GM18508 (cell line): ENCODE measurements around the gene HLA-E.
"Not testable (repeated sequence)": the region's sequence is repeated elsewhere in the genome, so short reads cannot be mapped to it uniquely, and the experiment has no call there.

ENCODE experiments used
- ATAC-seq: cut with Tn5 transposase; IDR thresholded peaks from one replicate; pipeline ENCODE4 v1.9.1; 2021; ENCODE audit warnings: moderate number of reproducible peaks; ENCODE audit not compliant: insufficient read depth, unreplicated experiment

HLA-E gene

DNA sequence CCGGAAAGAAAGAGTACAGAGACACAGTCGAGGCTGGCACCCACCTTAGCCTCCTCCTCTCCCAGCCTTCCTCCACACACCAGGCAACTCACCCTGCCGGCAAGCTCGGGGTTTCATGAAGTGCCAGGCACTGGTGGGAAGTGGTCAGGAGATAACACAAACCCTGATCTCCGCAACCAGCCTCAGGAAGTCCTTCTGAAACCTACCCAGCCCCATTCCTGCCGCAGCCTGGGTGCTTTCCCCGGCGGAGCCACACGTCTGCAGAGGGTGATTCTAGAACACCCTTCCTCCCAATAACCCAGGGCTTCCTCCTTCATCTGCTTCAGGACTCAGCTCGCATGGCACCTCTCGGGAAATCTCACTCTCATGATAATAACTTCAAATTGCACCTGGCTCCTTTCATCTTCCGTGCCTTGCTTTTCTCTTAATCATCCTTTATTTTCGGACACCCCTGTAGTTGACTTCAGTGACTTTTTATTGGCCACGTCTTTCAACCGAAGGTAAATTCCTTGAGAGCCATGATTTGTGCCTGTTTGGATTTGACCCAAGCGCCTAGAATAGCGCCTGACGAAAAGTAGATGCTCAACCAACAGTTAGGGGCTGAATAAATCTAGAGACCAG, 8.7 kb upstream of the HLA-E start:
- no peak for ATAC-seq

- no peak for ATAC-seq
Measured at GRCh38 chr6:30481211-30481964, 7.9 kb upstream of the HLA-E start.

- ATAC-seq, result not testable (repeated sequence)
Measured at GRCh38 chr6:30481965-30482644, 7.2 kb upstream of the HLA-E start.

DNA sequence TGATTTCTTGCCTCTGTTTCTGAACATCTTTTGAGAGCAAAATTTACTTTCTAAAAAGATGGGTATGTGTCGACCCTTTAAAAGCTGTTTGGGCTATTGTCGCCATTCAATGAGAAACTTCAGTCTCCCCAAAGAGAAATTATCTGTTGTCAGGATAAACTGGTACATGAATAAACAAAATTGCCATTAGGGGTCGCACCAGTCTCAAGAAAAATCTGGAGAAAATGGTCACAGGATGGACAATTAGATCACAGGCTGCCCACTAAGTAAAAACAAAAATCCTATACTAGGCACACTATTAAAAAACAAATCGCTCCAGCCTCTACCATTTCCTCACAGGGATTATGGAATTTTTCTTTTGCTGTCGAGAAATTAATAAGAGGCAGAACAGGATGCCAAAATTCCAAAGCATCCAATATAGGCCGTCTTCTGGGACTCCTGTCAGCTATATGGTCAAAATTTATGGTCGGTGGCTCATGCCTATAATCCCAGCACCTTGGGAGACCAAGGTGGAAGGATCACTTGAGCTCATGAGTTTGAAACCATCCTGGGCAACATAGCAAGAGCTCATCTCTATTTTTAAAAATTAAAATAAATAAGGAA, 5.5 kb upstream of the HLA-E start:
- no peak for ATAC-seq

DNA sequence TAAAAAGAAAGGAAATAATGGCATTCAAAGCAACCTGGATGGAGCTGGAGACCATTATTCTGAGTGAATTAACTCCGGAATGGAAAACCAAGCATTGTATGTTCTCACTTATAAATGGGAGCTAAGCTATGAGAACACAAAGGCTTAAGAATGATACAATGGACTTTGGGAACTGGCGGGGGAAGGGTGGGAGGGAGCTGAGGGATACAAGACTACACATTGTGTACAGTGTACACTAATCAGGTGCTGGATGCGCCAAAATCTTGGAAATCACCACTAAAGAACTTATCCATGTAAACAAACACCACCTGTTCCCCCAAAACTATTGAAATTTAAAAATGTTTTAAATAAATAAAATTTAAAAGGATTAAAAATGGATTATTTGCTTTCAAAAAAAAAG, 4.1 kb upstream of the HLA-E start:
- ATAC-seq, result no peak

DNA sequence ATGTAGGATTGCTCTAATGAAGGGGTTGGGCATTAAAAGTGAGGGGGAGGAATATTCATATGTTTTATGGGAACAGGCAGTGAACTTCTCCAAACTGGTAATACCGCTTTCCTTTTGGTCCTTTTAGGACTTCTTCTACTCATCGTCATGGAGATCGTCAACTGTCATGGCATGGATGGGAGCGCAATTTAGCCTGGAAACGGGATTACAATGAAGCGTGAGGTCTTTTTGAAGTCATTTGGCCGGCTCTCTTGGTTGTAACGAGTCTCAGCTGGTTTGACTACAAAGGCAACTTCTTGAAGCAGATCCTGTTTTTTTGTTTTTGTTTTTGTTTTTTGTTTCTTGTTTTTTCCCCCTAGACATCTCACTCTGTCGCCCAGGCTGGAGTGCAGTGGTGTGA, 1.4 kb upstream of the HLA-E start:
- ATAC-seq, result no peak

GRCh38 chr6:30488697-30489080, 620 bp upstream of the HLA-E start:
- not testable (repeated sequence) for ATAC-seq

GRCh38 chr6:30490026-30490876, 942 bp downstream of the HLA-E start:
- ATAC-seq, result no peak

- not testable (repeated sequence) for ATAC-seq
Measured at GRCh38 chr6:30491291-30491953, 2.1 kb downstream of the HLA-E start.

DNA sequence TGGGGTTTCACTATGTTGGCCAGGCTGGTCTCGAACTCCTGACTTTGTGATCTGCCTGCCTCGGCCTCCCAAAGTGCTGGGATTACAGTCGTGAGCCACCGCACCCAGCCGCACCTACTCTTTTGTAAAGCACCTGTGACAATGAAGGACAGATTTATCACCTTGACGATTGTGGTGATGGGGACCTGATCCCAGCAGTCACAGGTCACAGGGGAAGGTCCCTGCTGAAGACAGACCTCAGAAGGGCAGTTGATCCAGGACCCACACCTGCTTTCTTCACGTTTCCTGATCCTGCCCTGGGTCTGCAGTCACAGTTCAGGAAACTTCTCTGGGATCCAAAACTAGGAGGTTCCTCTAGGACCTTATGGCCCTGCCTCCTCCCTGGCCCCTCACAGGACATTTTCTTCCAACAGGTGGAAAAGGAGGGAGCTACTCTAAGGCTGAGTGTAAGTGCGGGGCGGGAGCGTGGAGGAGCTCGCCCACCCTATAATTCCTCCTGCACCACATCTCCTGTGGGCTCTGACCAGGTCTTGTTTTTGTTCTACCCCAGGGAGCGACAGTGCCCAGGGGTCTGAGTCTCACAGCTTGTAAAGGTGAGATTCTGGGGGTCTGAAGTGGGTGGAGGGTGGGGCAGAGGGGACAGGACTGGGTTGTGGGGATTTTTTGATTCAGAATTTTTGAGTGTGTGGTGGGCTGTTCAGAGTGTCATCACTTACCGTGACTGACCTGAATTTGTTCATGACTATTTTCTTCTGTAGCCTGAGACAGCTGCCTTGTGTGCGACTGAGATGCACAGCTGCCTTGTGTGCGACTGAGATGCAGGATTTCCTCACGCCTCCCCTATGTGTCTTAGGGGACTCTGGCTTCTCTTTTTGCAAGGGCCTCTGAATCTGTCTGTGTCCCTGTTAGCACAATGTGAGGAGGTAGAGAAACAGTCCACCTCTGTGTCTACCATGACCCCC, 3.0 kb downstream of the HLA-E start:
- no peak for ATAC-seq

- ATAC-seq, result no peak
Measured at GRCh38 chr6:30493643-30494250, 4.4 kb downstream of the HLA-E start.

DNA sequence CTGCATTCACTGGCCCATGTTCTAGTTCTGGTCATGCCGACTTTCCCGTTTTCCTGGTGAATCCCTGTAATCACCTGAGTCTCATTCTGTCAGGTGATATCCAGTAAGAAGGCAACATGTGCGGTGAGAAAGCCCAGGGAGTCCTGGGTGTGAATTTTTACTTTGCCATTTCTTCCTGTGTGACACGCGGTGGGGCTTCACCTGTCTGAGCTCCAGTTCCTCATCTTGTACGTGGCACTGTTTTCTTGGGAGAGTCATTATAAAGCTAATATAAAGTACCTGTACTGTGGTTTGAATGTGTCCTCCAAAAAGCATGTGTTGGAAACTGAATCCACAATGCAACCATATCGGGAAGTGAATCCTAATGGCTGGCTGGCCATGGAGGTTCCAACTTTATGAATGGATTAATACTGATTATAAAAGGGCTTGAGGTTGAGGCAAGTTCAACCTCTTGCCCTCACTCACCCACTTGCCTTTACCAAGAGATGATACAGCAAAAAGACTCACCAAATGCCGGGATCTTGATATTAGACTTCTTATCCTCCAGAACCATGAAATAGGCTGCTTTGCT, 5.1 kb downstream of the HLA-E start:
- no peak for ATAC-seq

- ATAC-seq, result not testable (repeated sequence)
Measured at GRCh38 chr6:30495060-30495459, 5.8 kb downstream of the HLA-E start.

DNA sequence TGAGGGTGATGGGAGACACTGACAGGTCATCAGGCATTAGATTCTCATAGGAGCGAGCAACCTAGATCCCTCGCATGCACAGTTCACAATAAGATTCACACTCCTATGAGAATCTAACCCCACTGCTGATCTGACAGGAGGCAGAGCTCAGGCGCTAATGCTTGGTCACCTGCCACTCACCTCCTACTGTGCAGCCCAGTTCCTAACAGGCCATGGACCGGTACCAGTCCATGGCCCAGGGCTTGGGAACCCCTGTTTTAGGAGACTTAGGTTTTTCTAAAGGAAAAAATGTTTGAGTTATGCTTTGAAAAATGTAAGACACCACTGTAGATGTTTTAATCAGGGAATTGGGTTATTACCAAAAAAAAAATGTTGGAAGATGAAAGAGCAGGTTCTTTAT, 6.7 kb downstream of the HLA-E start:
- no peak for ATAC-seq

DNA sequence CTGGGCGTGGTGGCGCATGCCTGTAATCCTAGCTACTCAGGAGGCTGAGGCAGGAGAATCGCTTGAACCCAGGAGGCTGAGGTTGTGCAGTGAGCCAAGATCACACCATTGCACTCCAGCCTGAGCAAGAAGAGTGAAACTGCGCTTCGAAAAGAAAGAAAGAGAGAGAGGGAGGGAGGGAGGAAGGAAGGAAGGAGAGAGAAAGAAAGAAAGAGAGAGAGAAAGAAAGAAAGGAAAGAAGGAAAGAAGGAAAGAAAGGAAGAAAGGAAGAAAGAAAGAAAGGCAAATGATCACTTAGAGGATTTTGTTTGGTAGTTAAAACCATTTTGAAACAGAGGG, 7.9 kb downstream of the HLA-E start:
- ATAC-seq, result not testable (repeated sequence)

DNA sequence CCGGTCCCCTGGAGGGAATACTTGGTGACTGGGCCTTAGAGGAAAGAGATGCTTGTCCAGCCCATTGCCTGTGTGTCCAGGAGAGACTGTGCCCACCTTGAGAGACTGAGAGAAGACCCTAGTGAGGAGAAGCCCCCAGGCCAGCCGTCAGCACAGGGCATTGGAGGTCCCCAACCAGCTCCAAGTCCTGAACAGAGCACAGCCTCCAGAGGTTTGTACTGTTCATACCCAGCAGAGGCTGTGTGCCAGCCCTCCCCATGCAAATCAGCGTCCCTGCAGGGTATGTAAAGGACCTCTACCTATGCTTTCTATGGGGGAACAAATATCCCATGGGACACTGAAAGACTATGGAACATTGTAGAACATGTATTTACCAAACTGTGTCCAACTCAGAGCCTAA, 8.4 kb downstream of the HLA-E start:
- ATAC-seq, result no peak

DNA sequence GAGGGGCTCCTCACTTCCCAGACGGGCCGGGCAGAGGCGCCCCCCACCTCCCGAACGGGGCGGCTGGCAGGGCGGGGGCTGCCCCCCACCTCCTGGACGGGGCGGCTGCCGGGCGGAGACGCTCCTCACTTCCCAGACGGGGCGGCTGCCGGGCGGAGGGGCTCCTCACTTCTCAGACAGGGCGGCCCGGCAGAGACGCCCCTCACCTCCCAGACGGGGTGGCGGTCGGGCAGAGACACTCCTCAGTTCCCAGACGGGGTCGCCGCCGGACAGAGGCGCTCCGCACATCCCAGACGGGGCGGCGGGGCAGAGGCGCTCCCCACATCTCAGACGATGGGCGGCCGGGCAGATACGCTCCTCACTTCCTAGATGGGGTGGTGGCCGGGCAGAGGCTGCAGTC, 9.4 kb downstream of the HLA-E start:
- not testable (repeated sequence) for ATAC-seq
